ENCODE measurements around the gene NUDT11. TPM values are rescaled to one million over a fixed set of nuclear protein-coding genes. Genes with fewer than 3 reads are reported as not detected.
A peak's percentile ranks its signal among the peaks of the same experiment; 100 is the strongest.

NUDT11 gene
- total RNA-seq, 1 experiment from 2014 or later = 23.6 TPM

DNA sequence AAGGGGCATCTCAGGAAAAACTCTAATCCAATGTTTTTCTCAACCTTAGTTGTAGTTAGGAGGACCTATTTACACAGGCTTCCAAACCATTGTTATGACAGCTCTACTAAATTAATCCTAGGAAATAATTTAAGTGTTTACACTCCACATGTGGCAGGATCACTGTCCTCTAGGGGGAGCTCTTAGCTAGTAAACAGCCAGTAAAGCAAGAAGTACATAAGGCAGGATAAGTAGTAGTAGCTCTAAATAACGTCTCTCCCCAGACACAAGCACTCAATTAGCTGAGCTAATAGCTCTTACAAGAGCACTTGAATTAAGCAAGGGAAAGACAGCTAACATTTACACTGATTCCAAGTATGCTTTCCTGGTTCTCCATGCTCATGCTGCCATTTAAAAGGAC, 37.3 kb downstream of the NUDT11 start:
- Histone ChIP-seq H3K4ac (ENCODE audit: low read depth, low read length) (no peak overlapping the region), H4K8ac (replicated peaks; ENCODE audit: insufficient read length, low read depth, low read length) (no peak overlapping the region), H3K79me2 (ENCODE audit: insufficient read depth, low read length) (no peaks in the 10 kb centered on the region), H2AK5ac (ENCODE audit: insufficient read length, low read length) (no peak overlapping the region), H3K27me3 (ENCODE audit: insufficient read depth, low read length) (no peaks in the 10 kb centered on the region), H3K23me2 (ENCODE audit: insufficient read length, low read depth, low read length, poor library complexity, severe bottlenecking) (no peaks in the 10 kb centered on the region), H3K14ac (ENCODE audit: insufficient read depth, low read length) (no peak overlapping the region), H3K4me2 (ENCODE audit: insufficient read depth, insufficient read length, low read length) (no peak overlapping the region), H3T11ph (ENCODE audit: low read length) (no peak overlapping the region), H4K91ac (ENCODE audit: insufficient read length, low read depth, low read length) (no peak overlapping the region), H2BK12ac (ENCODE audit: insufficient read length, low read depth, low read length) (no peak overlapping the region), H3K9ac (ENCODE audit: extremely low read depth, insufficient read length, low read length) (no peak overlapping the region), H3K23ac (ENCODE audit: insufficient read length, low read depth, low read length) (no peak overlapping the region), H2AFZ (ENCODE audit: low read length) (no peak overlapping the region), H2BK5ac (ENCODE audit: insufficient read length, low read length) (no peak overlapping the region), H3K56ac (ENCODE audit: insufficient read length, low read depth, low read length) (no peak overlapping the region), H2BK20ac (ENCODE audit: low read depth, low read length, poor library complexity, severe bottlenecking) (no peak overlapping the region), H4K5ac (ENCODE audit: insufficient read length, low read depth, low read length) (no peak overlapping the region), H2BK15ac (ENCODE audit: low read depth, low read length) (no peak overlapping the region), H3K79me1 (ENCODE audit: insufficient read depth, low read depth, low read length, poor library complexity, severe bottlenecking) (no peaks in the 10 kb centered on the region), H3K4me1 (ENCODE audit: insufficient read depth, low read length) (no peaks in the 10 kb centered on the region; the same call in 1 of the 2 replicates), H2BK120ac (ENCODE audit: low read depth, low read length, poor library complexity, severe bottlenecking) (no peak overlapping the region), H3K27ac (ENCODE audit: insufficient read length, low read depth, low read length) (no peak overlapping the region), H4K20me1 (ENCODE audit: control insufficient read depth, insufficient read depth, insufficient read length) (no peaks in the 10 kb centered on the region), H3K9me3 (ENCODE audit: control insufficient read depth, low read depth, low read length) (no peaks in the 10 kb centered on the region), H3K18ac (ENCODE audit: insufficient read length, low read depth, low read length) (no peak overlapping the region)
- H3K9me3 Mint-ChIP-seq = peaks cover 55 to 62% of the 10 kb centered on the region in 2 experiments
- no peak for DNase-seq
- TF ChIP-seq, protein P1, sequence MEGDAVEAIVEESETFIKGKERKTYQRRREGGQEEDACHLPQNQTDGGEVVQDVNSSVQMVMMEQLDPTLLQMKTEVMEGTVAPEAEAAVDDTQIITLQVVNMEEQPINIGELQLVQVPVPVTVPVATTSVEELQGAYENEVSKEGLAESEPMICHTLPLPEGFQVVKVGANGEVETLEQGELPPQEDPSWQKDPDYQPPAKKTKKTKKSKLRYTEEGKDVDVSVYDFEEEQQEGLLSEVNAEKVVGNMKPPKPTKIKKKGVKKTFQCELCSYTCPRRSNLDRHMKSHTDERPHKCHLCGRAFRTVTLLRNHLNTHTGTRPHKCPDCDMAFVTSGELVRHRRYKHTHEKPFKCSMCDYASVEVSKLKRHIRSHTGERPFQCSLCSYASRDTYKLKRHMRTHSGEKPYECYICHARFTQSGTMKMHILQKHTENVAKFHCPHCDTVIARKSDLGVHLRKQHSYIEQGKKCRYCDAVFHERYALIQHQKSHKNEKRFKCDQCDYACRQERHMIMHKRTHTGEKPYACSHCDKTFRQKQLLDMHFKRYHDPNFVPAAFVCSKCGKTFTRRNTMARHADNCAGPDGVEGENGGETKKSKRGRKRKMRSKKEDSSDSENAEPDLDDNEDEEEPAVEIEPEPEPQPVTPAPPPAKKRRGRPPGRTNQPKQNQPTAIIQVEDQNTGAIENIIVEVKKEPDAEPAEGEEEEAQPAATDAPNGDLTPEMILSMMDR (conservative IDR thresholded peaks at IDR 0.05) = peak; percentile 69
- no peaks in the 10 kb centered on the region for H3K27me3 Mint-ChIP-seq (ENCODE audit: low read depth)
- H3K4me1 Mint-ChIP-seq = peaks cover 7 to 23% of the 10 kb centered on the region in 2 experiments
- H3K27ac Mint-ChIP-seq = no peak overlapping the region
- H3K4me3 Mint-ChIP-seq = no peak overlapping the region
- no CpG with 5 or more reads among the region's 1 CpG for WGBS (ENCODE audit: extremely low coverage, insufficient read length, low lambda C conversion rate)
- H3K36me3 Mint-ChIP-seq (ENCODE audit: insufficient read depth in 1 of 3, low read depth in 3 of 3) = no peaks in the 10 kb centered on the region; a peak in 1 of 7 replicates
